GM18520 (cell line): ENCODE measurements around the gene EZH2.

Experiments used
- ATAC-seq: cut with Tn5 transposase; IDR thresholded peaks from one replicate; pipeline ENCODE4 v1.9.1; 2021; ENCODE audit not compliant: unreplicated experiment

EZH2 gene

GRCh38 chr7:148884049-148884298, at the start of gene EZH2:
Gene EZH2, minus strand, starts transcription at chr7:148884291. Its CDS starts 36,993 bp downstream, at chr7:148847298.
- ATAC-seq: peak; percentile 13

GRCh38 chr7:148931470-148931869, 47.4 kb upstream of the EZH2 start:
- ATAC-seq: no peak

GRCh38 chr7:148930335-148930734, 46.2 kb upstream of the EZH2 start:
- no peak for ATAC-seq

GRCh38 chr7:148929176-148929575, 45.1 kb upstream of the EZH2 start:
- ATAC-seq: no peak

- no peak for ATAC-seq
Measured at GRCh38 chr7:148927123-148928045, 43.3 kb upstream of the EZH2 start.

GRCh38 chr7:148925836-148926235, 41.7 kb upstream of the EZH2 start:
- no peak for ATAC-seq

GRCh38 chr7:148924011-148924410, 39.9 kb upstream of the EZH2 start:
- no peak for ATAC-seq

- no peak for ATAC-seq
Measured at GRCh38 chr7:148921806-148922205, 37.7 kb upstream of the EZH2 start.

- no peak for ATAC-seq
Measured at GRCh38 chr7:148921189-148921588, 37.1 kb upstream of the EZH2 start.

- no peak for ATAC-seq
Measured at GRCh38 chr7:148919859-148920258, 35.8 kb upstream of the EZH2 start.

- no peak for ATAC-seq
Measured at GRCh38 chr7:148918058-148918596, 34.0 kb upstream of the EZH2 start.

- no peak for ATAC-seq
Measured at GRCh38 chr7:148916186-148916585, 32.1 kb upstream of the EZH2 start.

- no peak for ATAC-seq
Measured at GRCh38 chr7:148915211-148915610, 31.1 kb upstream of the EZH2 start.

GRCh38 chr7:148914208-148914777, 30.2 kb upstream of the EZH2 start:
- ATAC-seq: peak; percentile 43

- ATAC-seq: peak; percentile 53
Measured at GRCh38 chr7:148912758-148913541, 28.9 kb upstream of the EZH2 start.

- ATAC-seq: no peak
Measured at GRCh38 chr7:148912151-148912550, 28.1 kb upstream of the EZH2 start.

GRCh38 chr7:148911626-148912025, 27.5 kb upstream of the EZH2 start:
- no peak for ATAC-seq

GRCh38 chr7:148909568-148909967, 25.5 kb upstream of the EZH2 start:
- ATAC-seq: no peak

GRCh38 chr7:148906707-148907498, 22.8 kb upstream of the EZH2 start:
- no peak for ATAC-seq

GRCh38 chr7:148905093-148905666, 21.1 kb upstream of the EZH2 start:
- no peak for ATAC-seq
